Gastroesophageal sphincter (tissue), 4 donors: ENCODE measurements around the gene ECT2L. TPM values are rescaled to one million over a fixed set of nuclear protein-coding genes. Genes with fewer than 3 reads are reported as not detected.
A peak's percentile ranks its signal among the peaks of the same experiment; 100 is the strongest.

Source experiments
- ATAC-seq: fragments of 150-250 bp; one replicate; pipeline ENCODE4 v1.9.1; 2016; ENCODE audit warnings: mild to moderate bottlenecking, moderate library complexity
- H3K27ac ChIP-seq, 4 donors: fragments of 200-600 bp; sonication (generic) in 3 of 4; 1 replicate in 3 of 4; 2 replicates in 1 of 4; pipeline ENCODE4 v1.5.1; 2016 to 2019
- H3K27me3 ChIP-seq: fragments of 200-600 bp; sonication (generic); one replicate; pipeline ENCODE4 v1.5.1; 2019
- H3K36me3 ChIP-seq, 2 donors: fragments of 200-600 bp; sonication (generic); one replicate each; pipeline ENCODE4 v1.5.1; 2019; ENCODE audit warnings: control low read depth in 1 of 2
- H3K4me1 ChIP-seq, 3 donors: fragments of 200-600 bp; sonication (generic); 1 replicate in 2 of 3; 2 replicates in 1 of 3; pipeline ENCODE4 v1.5.1; 2016 to 2019; ENCODE audit warnings: control low read depth in 2 of 3
- H3K4me3 ChIP-seq, 2 donors: fragments of 200-600 bp; sonication (generic); one replicate each; pipeline ENCODE4 v1.5.1; 2019; ENCODE audit warnings: mild to moderate bottlenecking in 1 of 2, moderate library complexity in 1 of 2
- H3K9me3 ChIP-seq, 3 donors: fragments of 200-600 bp; sonication (generic); one replicate each; pipeline ENCODE4 v1.5.1; 2017 to 2019; ENCODE audit warnings: control low read depth in 2 of 3
- CTCF ChIP-seq, 4 experiments: fragments of 200-600 bp in 2 of 4; fragments of 450-650 bp in 2 of 4; sonication (generic) in 1 of 4; IDR thresholded peaks; one replicate each; pipeline ENCODE4 v1.5.1; 2017 to 2019; ENCODE audit warnings: antibody characterized with exemption in 4 of 4, mild to moderate bottlenecking in 2 of 4, moderate library complexity in 2 of 4
- EP300 ChIP-seq: sonication (generic); formaldehyde crosslinking; IDR thresholded peaks from one replicate; pipeline ENCODE4 v1.6.1; 2017; ENCODE audit warnings: antibody characterized with exemption, mild to moderate bottlenecking
- POLR2A ChIP-seq, 2 donors: fragments of 450-650 bp; IDR thresholded peaks; one replicate each; pipeline ENCODE4 v1.6.1; 2017; ENCODE audit warnings: antibody characterized with exemption in 2 of 2, mild to moderate bottlenecking in 2 of 2, moderate library complexity in 1 of 2
- POLR2AphosphoS5 ChIP-seq: sonication (generic); formaldehyde crosslinking; IDR thresholded peaks from one replicate; pipeline ENCODE4 v1.6.1; 2017; ENCODE audit warnings: antibody characterized with exemption
- WGBS, 2 donors: methylation state at CpG; one replicate each; pipeline ENCODE4 v1.1.5; 2018; ENCODE audit warnings: low coverage in 1 of 2; 5-methylcytosine and 5-hydroxymethylcytosine counted together
- total RNA-seq, 4 donors: library from RNA; depleted of rRNA; stranded (reverse); fragments of >200 nt; gene quantifications; one replicate each; pipeline ENCODE4 v1.1.0, GENCODE V29; 2016

ECT2L gene
- total RNA-seq, 4 donors from 2014 or later = 0.27 TPM; not detected in 3

GRCh38 chr6:138864343-138864890, 68.5 kb downstream of the ECT2L start:
- no peak for ATAC-seq
- Histone ChIP-seq H3K4me1 (peaks cover 0 to 33% (median 5%) of the 10 kb centered on the region in 3 donors), H3K27ac (peak overlapping the region in 3 of 4 donors; percentile 35 to 71 (median 56)), H3K4me3 (no peak overlapping the region), H3K9me3 (no peaks in the 10 kb centered on the region), H3K36me3 (no peaks in the 10 kb centered on the region), H3K27me3 (no peaks in the 10 kb centered on the region)
- TF ChIP-seq POLR2AphosphoS5 = no peak
- 25 to 28% methylated on average over 6 of the region's 6 CpGs for WGBS, 2 donors

DNA sequence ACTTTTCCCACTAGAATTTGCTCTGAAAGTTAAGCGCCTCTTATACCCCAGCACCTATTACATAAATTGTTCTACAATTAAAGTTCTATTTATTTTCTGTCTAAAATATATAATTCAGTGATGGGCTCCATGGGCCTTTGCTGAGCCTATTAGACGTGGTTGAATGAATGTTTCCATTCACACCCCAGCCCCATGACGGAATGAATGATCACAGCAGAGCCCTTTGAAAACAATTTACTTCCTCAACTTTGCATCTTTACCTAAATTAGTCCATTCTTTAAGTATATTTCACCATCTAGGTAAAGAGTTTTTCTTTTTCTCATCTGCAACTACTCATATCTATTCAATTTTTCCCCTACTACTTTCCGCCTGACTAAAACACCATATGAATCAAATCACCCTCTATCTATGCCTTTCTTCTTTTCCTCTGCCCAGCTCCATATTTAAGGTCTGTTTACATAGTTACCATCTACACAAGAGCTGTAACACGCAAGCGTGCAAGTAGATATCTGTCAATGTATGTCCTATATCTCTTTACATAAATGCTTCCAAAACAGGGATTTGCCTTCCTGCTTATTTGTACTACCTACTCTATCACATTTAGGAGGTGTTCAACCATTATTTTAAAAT, 69.7 kb downstream of the ECT2L start:
- no peak for ATAC-seq
- no peaks in the 10 kb centered on the region for H3K9me3 ChIP-seq
- no peak overlapping the region for H3K4me3 ChIP-seq
- no peaks in the 10 kb centered on the region for H3K36me3 ChIP-seq
- TF ChIP-seq POLR2AphosphoS5 (no peak), CTCF (IDR thresholded peaks at IDR 0.05) (no peak), EP300 (no peak), POLR2A (IDR thresholded peaks at IDR 0.05) (no peak)
- no peaks in the 10 kb centered on the region for H3K27me3 ChIP-seq
- no peak overlapping the region for H3K27ac ChIP-seq
- WGBS, 2 donors = 64 to 88% methylated on average over 6 of the region's 6 CpGs
- H3K4me1 ChIP-seq = peaks cover 0 to 40% (median 5%) of the 10 kb centered on the region in 3 donors

DNA sequence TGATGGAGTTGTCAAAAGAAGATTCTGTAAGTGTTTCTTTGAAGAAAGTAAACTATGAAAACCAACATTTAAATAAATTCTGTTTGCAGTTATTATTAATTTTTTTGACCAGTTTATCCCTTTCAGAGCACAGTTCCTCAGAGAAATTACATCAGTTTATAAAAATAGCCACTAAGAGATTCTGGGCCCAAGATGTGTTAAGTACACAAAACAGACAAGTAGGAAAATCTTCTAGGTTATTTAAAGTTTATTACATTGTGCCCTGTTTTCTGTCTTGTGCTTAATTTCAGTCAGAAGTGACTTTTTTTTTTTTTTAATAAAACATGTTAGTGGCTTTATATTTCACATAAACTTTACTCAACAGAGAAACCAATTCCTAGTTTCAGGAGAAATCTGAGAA, 72.3 kb downstream of the ECT2L start:
- H3K4me1 ChIP-seq = peaks cover 0 to 41% (median 5%) of the 10 kb centered on the region in 3 donors
- no peak for ATAC-seq
- H3K9me3 ChIP-seq = no peaks in the 10 kb centered on the region
- no peak for TF ChIP-seq EP300
- no peak for TF ChIP-seq POLR2A (IDR thresholded peaks at IDR 0.05)
- TF ChIP-seq CTCF (IDR thresholded peaks at IDR 0.05) = no peak
- TF ChIP-seq POLR2AphosphoS5 = no peak
- no peaks in the 10 kb centered on the region for H3K36me3 ChIP-seq
- no peaks in the 10 kb centered on the region for H3K27me3 ChIP-seq
- H3K27ac ChIP-seq = peak overlapping the region; percentile 13 to 77 (median 66)
- no peak overlapping the region for H3K4me3 ChIP-seq

DNA sequence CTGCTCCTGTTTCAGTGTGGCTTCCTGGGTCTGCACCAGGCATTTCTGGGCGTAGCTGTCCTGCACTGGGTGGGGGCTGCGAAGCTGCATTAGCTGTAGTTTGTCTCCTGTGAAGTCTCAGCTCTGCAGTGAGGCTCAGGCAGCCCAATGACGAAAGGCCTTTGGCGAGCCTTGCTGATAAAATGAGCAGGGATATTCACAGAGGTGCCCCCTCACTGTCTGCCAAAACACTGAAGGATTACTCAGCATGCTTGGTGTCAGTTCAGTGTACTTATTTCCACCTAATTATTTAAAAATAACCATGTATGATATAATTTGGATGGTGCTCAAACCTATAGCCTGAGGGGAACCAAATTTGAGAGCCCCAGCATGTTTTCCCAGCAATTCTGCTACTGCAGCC, 73.5 kb downstream of the ECT2L start:
- Histone ChIP-seq H3K4me3 (no peak overlapping the region), H3K36me3 (no peaks in the 10 kb centered on the region), H3K27ac (peak overlapping the region in 3 of 4 donors; percentile 60 to 77 (median 73)), H3K27me3 (no peaks in the 10 kb centered on the region), H3K9me3 (no peaks in the 10 kb centered on the region), H3K4me1 (peaks cover 0 to 48% (median 5%) of the 10 kb centered on the region in 3 donors)
- TF ChIP-seq CTCF (IDR thresholded peaks at IDR 0.05) (no peak), POLR2A (IDR thresholded peaks at IDR 0.05) (no peak), EP300 (no peak), POLR2AphosphoS5 (no peak)
- WGBS, 2 donors = 20 to 40% methylated on average over 1 to 3 of the region's 4 CpGs
- no peak for ATAC-seq

DNA sequence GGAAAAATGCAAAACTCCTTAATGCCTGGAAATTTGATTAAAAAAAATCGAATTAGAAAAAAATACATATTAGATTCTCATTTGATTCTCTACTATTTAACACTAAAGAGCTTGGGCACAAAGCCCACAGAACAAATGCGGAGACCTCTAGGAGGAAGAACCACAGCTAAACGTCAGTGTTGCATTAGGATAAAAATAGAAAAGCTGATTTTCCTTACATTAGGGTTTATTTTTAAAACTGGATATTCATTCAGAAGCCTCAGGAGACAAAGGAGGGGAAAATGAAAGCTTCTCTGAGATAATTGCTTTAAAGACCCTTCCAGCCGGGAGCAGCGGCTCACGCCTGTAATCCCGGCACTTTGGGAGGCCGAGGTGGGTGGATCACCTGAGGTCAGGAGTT, 77.3 kb downstream of the ECT2L start:
- WGBS, 2 donors = 57 to 69% methylated on average over 2 to 7 of the region's 8 CpGs
- Histone ChIP-seq H3K4me3 (no peak overlapping the region), H3K27me3 (no peaks in the 10 kb centered on the region), H3K4me1 (peaks cover 0 to 40% (median 5%) of the 10 kb centered on the region in 3 donors), H3K36me3 (no peaks in the 10 kb centered on the region), H3K9me3 (no peaks in the 10 kb centered on the region), H3K27ac (peak overlapping the region in 3 of 4 donors; percentile 26 to 60 (median 50))
- no peak for ATAC-seq
- TF ChIP-seq POLR2A (IDR thresholded peaks at IDR 0.05) (no peak), POLR2AphosphoS5 (no peak), EP300 (no peak), CTCF (IDR thresholded peaks at IDR 0.05) (no peak)
